HepG2 (cell line): ENCODE results near the gene BABAM2. TPM values are rescaled to one million over a fixed set of nuclear protein-coding genes. Genes with fewer than 3 reads are reported as not detected.

Experiments used
- FOXK1 ChIP-seq: sonication (generic); formaldehyde crosslinking; IDR thresholded peaks from 2 replicates; pipeline ENCODE4 v1.4.0; 2020; ENCODE audit warnings: low read depth, missing genetic modification reagents, borderline replicate concordance
- GATAD1 ChIP-seq: IDR thresholded peaks from 2 replicates; pipeline ENCODE4 v1.6.1; 2016; ENCODE audit warnings: missing genetic modification reagents, missing compliant biosample characterization
- HNRNPL ChIP-seq: fragments of 200-400 bp; formaldehyde crosslinking; IDR thresholded peaks from 2 replicates; pipeline ENCODE4 v1.6.1; 2017; ENCODE audit warnings: mild to moderate bottlenecking, low read depth, low read length
- HOXA5 ChIP-seq: sonication (generic); formaldehyde crosslinking; IDR thresholded peaks from 2 replicates; pipeline ENCODE4 v1.4.0; 2020; ENCODE audit warnings: missing genetic modification reagents
- JDP2 ChIP-seq: sonication (generic); formaldehyde crosslinking; IDR thresholded peaks from 2 replicates; pipeline ENCODE4 v1.8.1; 2022; ENCODE audit warnings: missing genetic modification reagents, borderline replicate concordance
- MBNL3 ChIP-seq: fragments of 250-450 bp; sonication (Bioruptor Pico); conservative IDR thresholded peaks from 2 replicates; pipeline ENCODE4 v1.8.0; 2022; ENCODE audit warnings: mild to moderate bottlenecking, inconsistent platforms
- SIX4 ChIP-seq: sonication (generic); formaldehyde crosslinking; IDR thresholded peaks from 2 replicates; pipeline ENCODE4 v1.4.0; 2020; ENCODE audit warnings: missing genetic modification reagents
- TCF12 ChIP-seq, 2 experiments: fragments of 450-650 bp in 1 of 2; sonication (generic) in 1 of 2; formaldehyde crosslinking in 1 of 2; IDR thresholded peaks; 2 replicates each; pipeline versions ENCODE4 v1.6.1 to v1.8.0; 2017 to 2022; ENCODE audit warnings: antibody characterized with exemption in 1 of 2, mild to moderate bottlenecking in 1 of 2, missing genetic modification reagents in 1 of 2, moderate library complexity in 1 of 2
- ZFY ChIP-seq: sonication (generic); formaldehyde crosslinking; IDR thresholded peaks from 2 replicates; pipeline ENCODE4 v1.4.0; 2020; ENCODE audit warnings: missing genetic modification reagents
- ZFYVE20 ChIP-seq: sonication (generic); formaldehyde crosslinking; IDR thresholded peaks from 2 replicates; pipeline ENCODE4 v1.8.0; 2023; ENCODE audit warnings: low read depth, mild to moderate bottlenecking, moderate library complexity, missing genetic modification reagents, borderline replicate concordance
- ZKSCAN8 ChIP-seq: IDR thresholded peaks from 2 replicates; pipeline ENCODE4 v1.6.1; 2016; ENCODE audit warnings: borderline replicate concordance, missing genetic modification reagents, missing compliant biosample characterization
- ZNF235 ChIP-seq: sonication (generic); formaldehyde crosslinking; IDR thresholded peaks from 2 replicates; pipeline ENCODE4 v1.8.1; 2023; ENCODE audit warnings: mild to moderate bottlenecking, missing genetic modification reagents, borderline replicate concordance
- ZNF543 ChIP-seq: sonication (generic); formaldehyde crosslinking; IDR thresholded peaks from 2 replicates; pipeline ENCODE4 v1.4.0; 2020; ENCODE audit warnings: mild to moderate bottlenecking, missing genetic modification reagents
- ZNF672 ChIP-seq: sonication (generic); formaldehyde crosslinking; IDR thresholded peaks from 2 replicates; pipeline ENCODE4 v1.8.1; 2022; ENCODE audit warnings: missing genetic modification reagents
- ZNF878 ChIP-seq: sonication (generic); formaldehyde crosslinking; IDR thresholded peaks from 2 replicates; pipeline ENCODE4 v1.8.1; 2023; ENCODE audit warnings: mild to moderate bottlenecking, missing genetic modification reagents, moderate library complexity
- polyA plus RNA-seq, 8 experiments: library from polyadenylated mRNA; depleted of rRNA in 3 of 8; stranded (reverse) in 7 of 8; unstranded in 1 of 8; fragments of >200 nt; fragmentation: Illumina TruSeq in 4 of 8; extraction: Trizol in 4 of 8; gene quantifications; 2 replicates each; pipeline versions ENCODE4 v1.2.1 to v1.2.3, GENCODE V29; 2011 to 2016; ENCODE audit warnings: low read depth in 4 of 8, missing spikeins in 1 of 8, mixed read lengths in 1 of 8; ENCODE audit not compliant: insufficient read depth in 1 of 8
- total RNA-seq, 5 experiments: library from RNA; depleted of rRNA; stranded (reverse); fragments of >200 nt; fragmentation: Illumina TruSeq; extraction: Trizol; gene quantifications; 2 replicates each; pipeline ENCODE4 v1.2.3, GENCODE V29; 2016; ENCODE audit warnings: low read depth in 1 of 5
- TF ChIP-seq, protein P1 (sequence below): sonication (generic); formaldehyde crosslinking; IDR thresholded peaks from 2 replicates; pipeline ENCODE4 v1.8.1; 2022; ENCODE audit warnings: mild to moderate bottlenecking, missing genetic modification reagents
- TF ChIP-seq, protein P2 (sequence below): sonication (generic); formaldehyde crosslinking; conservative IDR thresholded peaks from 2 replicates; pipeline ENCODE4 v1.8.0; 2022; ENCODE audit warnings: missing genetic modification reagents
- TF ChIP-seq, protein P3 (sequence below): sonication (generic); formaldehyde crosslinking; conservative IDR thresholded peaks from 2 replicates; pipeline ENCODE4 v1.4.0; 2020; ENCODE audit warnings: mild to moderate bottlenecking, missing genetic modification reagents, moderate library complexity
- TF ChIP-seq, protein P4 (sequence below): sonication (generic); formaldehyde crosslinking; IDR thresholded peaks from 2 replicates; pipeline ENCODE4 v1.4.0; 2020; ENCODE audit warnings: missing genetic modification reagents

The BABAM2 gene
- total and polyA plus RNA-seq, 2 of the 13 experiments (the other 11 are each of a cell fraction or from before 2014, with no cell fraction given) = 24.9 to 28.0 TPM

DNA sequence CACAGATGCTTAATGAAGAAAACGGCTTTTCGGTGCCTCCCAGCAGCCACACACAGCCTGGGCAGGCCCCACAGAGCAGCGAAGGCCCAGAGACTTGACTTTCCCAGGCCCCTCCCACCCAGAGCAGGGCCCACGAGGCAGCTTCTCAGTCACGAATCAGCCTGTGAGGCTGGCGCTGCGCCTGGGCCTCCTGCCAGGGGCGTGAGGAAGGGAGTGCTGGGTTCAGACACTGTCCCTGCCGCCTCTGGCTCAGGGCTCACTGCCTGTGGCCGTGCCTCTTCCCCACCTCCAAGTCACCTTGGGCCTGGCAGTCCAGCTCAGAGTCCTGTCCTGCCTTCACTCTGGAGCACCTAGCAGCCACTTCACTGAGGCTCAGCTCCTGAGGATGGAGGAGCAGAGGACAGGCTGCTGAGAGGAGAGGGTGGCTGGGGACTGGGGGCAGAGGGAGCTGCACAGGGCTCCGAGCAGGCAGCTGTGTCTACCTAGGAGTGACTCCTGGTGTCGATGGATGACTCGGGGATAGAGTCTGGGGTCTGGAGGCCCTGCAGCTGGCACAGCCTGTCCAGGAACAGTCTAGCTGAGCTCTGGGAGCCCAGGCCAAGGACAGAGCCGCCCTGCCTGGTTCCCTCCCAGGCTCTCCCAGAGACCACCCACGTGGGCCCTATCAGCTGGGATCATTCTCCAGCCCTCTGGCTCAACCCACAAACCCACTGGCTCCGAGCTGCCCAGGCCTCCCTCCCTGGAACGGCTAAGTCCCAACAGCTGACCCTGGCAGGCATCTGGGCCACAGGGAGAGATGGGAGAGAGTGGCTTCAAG, 465.8 kb downstream of the BABAM2 start (continued):
- TF ChIP-seq ZFYVE20 (no peak), ZKSCAN8 (no peak), FOXK1 (no peak), HOXA5 (no peak), ZNF878 (CRISPR knock-in tag) (no peak), JDP2 (no peak), ZNF672 (CRISPR knock-in tag) (no peak), TCF12 (IDR thresholded peaks at IDR 0.05) (no peak), TCF12 (CRISPR knock-in tag; IDR thresholded peaks at IDR 0.05) (no peak), MBNL3 (CRISPR knock-in tag) (no peak), ZFY (CRISPR knock-in tag) (peak; percentile 35; the same call in 1 of the 2 replicates), ZNF235 (CRISPR knock-in tag) (no peak), ZNF543 (CRISPR knock-in tag) (no peak), SIX4 (CRISPR knock-in tag) (no peak), HNRNPL (no peak), GATAD1 (CRISPR knock-in tag) (no peak)
- TF ChIP-seq, protein P1, sequence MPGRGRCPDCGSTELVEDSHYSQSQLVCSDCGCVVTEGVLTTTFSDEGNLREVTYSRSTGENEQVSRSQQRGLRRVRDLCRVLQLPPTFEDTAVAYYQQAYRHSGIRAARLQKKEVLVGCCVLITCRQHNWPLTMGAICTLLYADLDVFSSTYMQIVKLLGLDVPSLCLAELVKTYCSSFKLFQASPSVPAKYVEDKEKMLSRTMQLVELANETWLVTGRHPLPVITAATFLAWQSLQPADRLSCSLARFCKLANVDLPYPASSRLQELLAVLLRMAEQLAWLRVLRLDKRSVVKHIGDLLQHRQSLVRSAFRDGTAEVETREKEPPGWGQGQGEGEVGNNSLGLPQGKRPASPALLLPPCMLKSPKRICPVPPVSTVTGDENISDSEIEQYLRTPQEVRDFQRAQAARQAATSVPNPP (CRISPR knock-in tag) = no peak
- TF ChIP-seq, protein P2, sequence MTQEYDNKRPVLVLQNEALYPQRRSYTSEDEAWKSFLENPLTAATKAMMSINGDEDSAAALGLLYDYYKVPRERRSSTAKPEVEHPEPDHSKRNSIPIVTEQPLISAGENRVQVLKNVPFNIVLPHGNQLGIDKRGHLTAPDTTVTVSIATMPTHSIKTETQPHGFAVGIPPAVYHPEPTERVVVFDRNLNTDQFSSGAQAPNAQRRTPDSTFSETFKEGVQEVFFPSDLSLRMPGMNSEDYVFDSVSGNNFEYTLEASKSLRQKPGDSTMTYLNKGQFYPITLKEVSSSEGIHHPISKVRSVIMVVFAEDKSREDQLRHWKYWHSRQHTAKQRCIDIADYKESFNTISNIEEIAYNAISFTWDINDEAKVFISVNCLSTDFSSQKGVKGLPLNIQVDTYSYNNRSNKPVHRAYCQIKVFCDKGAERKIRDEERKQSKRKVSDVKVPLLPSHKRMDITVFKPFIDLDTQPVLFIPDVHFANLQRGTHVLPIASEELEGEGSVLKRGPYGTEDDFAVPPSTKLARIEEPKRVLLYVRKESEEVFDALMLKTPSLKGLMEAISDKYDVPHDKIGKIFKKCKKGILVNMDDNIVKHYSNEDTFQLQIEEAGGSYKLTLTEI (CRISPR knock-in tag) = no peak
- TF ChIP-seq, protein P3, sequence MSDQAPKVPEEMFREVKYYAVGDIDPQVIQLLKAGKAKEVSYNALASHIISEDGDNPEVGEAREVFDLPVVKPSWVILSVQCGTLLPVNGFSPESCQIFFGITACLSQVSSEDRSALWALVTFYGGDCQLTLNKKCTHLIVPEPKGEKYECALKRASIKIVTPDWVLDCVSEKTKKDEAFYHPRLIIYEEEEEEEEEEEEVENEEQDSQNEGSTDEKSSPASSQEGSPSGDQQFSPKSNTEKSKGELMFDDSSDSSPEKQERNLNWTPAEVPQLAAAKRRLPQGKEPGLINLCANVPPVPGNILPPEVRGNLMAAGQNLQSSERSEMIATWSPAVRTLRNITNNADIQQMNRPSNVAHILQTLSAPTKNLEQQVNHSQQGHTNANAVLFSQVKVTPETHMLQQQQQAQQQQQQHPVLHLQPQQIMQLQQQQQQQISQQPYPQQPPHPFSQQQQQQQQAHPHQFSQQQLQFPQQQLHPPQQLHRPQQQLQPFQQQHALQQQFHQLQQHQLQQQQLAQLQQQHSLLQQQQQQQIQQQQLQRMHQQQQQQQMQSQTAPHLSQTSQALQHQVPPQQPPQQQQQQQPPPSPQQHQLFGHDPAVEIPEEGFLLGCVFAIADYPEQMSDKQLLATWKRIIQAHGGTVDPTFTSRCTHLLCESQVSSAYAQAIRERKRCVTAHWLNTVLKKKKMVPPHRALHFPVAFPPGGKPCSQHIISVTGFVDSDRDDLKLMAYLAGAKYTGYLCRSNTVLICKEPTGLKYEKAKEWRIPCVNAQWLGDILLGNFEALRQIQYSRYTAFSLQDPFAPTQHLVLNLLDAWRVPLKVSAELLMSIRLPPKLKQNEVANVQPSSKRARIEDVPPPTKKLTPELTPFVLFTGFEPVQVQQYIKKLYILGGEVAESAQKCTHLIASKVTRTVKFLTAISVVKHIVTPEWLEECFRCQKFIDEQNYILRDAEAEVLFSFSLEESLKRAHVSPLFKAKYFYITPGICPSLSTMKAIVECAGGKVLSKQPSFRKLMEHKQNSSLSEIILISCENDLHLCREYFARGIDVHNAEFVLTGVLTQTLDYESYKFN (CRISPR knock-in tag) = no peak
- TF ChIP-seq, protein P4, sequence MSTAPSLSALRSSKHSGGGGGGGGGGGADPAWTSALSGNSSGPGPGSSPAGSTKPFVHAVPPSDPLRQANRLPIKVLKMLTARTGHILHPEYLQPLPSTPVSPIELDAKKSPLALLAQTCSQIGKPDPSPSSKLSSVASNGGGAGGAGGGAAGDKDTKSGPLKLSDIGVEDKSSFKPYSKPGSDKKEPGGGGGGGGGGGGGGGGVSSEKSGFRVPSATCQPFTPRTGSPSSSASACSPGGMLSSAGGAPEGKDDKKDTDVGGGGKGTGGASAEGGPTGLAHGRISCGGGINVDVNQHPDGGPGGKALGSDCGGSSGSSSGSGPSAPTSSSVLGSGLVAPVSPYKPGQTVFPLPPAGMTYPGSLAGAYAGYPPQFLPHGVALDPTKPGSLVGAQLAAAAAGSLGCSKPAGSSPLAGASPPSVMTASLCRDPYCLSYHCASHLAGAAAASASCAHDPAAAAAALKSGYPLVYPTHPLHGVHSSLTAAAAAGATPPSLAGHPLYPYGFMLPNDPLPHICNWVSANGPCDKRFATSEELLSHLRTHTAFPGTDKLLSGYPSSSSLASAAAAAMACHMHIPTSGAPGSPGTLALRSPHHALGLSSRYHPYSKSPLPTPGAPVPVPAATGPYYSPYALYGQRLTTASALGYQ (CRISPR knock-in tag) = no peak
